GM18499 (cell line): ENCODE data around the gene RAD51B.

Experiments used
- ATAC-seq: cut with Tn5 transposase; IDR thresholded peaks from one replicate; pipeline ENCODE4 v1.9.1; 2021; ENCODE audit warnings: moderate number of reproducible peaks; ENCODE audit not compliant: insufficient read depth, unreplicated experiment

RAD51B gene

GRCh38 chr14:68403191-68404145 is 583.9 kb downstream of the RAD51B start:
- no peak for ATAC-seq

GRCh38 chr14:68404146-68404527 is 584.6 kb downstream of the RAD51B start:
- no peak for ATAC-seq

DNA sequence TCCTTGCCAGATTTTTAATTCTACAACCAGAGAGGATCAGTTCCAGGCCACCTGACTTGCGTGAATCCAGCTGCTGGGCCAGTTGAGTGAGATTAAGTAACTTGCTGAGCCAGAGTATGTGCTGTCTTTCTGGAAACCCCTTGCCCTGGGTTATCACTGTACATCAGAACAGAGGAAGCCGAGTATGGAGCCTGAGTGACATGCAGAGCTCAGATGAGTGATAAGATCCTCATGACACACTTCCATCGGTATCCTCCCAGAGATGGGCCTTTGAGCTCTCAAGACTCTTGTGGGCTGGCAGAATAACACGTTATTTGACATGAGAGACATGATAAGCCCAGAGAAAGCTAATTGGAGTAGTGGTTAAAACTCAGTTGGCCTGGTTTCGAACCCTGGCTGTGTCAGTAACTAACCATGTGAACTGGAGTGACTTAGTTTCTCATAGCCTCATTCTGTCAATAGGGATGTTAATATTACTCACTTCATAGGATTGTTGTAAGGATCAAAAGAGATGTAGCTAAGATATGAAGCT is 585.1 kb downstream of the RAD51B start:
- no peak for ATAC-seq

DNA sequence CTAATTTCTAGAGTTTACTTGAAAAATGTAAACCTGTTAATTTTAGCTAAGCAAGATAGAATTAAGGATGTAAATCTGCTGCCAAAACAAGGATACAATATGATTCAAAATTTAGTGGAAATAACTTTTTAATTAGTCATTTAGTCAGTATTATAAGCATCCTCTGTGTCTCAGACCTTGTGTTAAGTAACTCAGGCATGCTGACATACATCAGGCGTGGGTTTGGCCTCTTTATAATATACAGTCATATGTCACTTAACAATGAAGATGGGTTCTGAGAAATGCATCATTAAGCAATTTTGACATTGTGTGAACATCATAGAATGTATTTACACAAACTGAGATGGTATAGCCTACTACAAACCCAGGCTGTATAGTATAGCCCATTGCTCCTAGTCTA is 586.4 kb downstream of the RAD51B start:
- no peak for ATAC-seq

DNA sequence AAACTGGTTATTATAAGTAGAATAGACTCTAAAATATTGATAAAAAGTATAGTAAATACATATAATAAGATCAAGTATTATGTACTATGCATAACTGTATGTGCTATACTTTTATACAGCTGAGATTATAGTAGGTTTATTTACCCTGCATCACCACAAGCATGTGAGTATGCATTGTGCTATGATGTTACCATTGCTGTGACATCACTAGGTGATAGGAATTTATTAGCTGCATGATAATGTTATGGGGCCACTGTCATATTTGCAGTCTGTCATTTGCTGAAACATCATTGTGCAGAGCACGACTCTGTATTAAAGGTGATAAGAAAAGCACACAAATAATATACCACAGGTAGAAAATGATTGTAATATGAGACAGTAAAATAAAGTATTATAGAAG is 587.7 kb downstream of the RAD51B start:
- no peak for ATAC-seq

- ATAC-seq, result no peak
These were observed 588.2 kb downstream of the RAD51B start for GRCh38 chr14:68407825-68408224.

- no peak for ATAC-seq
These were observed 589.1 kb downstream of the RAD51B start for GRCh38 chr14:68408680-68409079.

DNA sequence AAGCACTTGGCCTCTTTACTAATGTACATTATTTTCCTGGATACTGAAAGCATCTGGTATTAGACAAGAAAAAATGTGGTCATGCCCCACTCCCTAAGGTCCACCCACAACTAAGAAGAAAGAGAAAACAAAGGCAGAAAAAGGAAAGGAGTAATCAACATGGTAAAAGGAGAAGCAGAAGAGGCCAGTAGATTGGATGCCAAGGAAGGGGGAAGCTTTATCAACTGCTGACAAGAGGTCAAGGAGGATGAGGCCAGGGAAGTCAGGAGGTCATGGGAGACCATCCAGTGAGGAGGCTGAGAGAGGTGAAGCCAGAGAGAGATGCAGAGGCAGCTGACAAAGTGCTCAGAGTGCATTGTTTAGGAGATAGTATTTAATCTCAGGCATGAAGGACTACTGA is 589.8 kb downstream of the RAD51B start:
- no peak for ATAC-seq

GRCh38 chr14:68412505-68413465 is 593.2 kb downstream of the RAD51B start:
- no peak for ATAC-seq

DNA sequence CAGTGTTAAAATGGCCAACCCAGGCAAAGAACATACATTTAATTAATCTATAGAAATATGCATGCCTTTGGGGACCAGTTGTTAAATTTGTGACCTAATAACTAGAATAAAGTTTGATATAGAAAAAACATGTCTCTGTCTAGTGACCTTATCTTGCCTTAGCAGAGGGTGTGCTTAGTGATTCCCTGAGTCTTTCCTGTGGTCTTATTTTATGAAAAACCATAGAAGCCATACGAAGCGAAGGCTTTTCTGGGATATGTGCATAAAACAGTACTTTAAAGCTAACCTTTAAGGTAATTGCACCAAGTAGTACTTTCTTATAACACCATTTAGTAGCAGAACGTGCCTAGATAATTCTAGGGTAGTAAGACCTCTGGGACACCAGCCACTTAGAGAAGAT is 593.9 kb downstream of the RAD51B start:
- no peak for ATAC-seq

- ATAC-seq, result no peak
These were observed 594.5 kb downstream of the RAD51B start for GRCh38 chr14:68414121-68414520.

DNA sequence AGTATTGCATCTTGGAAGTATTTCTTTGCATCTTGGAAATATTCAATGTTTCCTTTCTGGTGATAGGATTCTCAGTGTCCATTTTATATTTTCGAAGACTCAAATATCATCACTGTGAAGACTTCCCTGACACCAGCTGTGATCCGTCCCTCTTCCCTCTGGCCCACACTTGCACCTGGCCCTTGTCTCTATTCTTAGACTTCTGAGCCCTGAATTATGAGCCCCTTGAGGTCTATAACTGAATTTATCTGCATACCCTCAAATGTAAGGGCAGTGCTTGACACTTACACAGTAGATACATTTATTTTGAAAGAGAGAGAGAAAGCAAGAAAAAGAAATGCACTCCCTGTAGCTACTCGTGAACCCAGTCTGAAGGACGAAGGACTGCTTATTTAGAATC is 596.6 kb downstream of the RAD51B start:
- ATAC-seq, result no peak

DNA sequence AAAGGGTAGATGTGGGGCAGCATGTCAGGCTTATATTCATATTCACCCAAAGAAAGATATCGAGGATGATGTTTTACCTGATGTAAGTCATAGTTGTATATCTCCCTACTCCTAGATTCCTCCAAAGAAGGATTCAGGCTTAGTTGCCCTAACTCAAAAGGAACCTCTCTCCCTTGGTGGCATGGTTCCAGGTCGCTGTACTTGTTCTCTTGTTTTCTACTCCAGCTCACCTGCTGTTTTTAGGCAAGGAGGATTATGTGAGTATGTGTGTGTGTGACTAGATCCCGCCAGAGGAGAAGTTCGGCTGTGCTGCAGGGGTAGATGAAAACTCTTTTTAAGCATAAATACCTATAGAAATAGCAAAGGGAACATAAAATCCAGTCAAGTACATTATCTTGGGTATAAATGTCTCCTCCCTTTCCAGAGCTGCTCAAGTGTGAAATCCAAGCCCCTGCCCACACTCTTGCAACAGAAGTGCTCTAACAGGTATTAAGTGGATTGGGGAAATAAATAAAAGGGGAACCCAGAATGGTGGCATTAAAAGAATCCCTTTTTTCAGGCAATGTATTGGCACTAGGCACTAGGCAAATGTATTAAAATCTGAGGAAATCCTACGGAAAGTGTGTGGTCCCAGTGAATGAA is 597.6 kb downstream of the RAD51B start:
- ATAC-seq, result no peak

DNA sequence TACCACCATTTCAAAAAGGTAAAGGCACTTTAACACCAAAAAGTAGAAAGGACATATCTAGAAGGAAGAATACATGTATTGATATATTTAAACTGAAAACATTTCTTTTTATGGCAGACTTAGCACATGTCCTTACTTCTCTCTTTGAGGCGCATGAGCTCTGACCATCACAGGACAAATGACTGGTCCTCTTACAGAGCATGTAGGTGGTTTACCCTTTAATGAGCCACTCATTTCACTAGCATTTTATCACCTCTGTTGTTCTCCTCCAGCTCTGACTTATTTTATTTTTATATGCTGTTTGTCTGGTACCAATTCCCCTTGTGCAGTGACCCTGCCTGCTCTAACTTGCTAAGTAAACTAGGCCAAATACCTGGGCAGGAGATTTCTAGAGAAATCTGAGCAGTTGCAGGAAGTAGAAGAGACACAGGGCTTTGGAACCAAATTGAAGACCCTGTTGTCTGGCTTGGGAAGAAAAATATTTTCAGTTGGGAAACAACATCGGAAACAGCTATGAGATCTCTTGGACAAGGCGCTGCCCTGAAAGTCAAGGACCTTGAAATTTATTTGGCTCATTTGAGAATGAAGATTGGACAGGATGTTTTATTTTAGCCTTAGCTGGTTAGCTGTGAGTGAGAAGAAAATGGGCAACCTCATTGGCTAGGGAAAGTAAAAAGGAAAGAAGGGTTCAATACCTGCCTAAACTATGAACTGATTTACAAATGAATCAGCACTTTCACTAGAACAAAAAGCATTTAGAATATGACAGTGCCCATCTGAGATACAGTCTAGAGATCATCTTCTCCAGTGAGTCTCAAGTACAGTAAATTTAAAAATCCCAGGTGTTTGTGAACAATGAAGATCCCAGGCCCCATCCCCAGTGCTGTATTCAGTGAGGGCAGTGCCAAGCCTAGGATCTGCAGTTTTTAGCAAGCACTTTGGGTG is 598.9 kb downstream of the RAD51B start:
- ATAC-seq, result no peak

DNA sequence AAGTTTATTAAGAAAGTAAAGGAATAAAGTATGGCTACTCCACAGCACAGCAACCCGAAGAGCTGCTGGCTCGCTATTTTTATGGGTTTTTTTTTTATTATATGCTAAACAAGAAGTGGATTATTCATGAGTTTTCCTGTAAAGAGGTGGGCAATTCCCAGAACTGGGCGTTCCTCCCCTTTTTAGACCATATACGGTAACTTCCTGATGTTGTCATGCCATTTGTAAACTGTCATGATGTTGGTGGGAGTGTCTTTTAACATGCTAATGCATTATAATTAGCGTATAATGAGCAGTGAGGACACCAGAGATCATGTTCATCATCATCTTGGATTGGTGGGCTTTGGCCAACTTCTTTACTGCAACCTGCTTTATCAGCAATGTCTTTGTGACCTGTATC is 600.8 kb downstream of the RAD51B start:
- ATAC-seq, result no peak

DNA sequence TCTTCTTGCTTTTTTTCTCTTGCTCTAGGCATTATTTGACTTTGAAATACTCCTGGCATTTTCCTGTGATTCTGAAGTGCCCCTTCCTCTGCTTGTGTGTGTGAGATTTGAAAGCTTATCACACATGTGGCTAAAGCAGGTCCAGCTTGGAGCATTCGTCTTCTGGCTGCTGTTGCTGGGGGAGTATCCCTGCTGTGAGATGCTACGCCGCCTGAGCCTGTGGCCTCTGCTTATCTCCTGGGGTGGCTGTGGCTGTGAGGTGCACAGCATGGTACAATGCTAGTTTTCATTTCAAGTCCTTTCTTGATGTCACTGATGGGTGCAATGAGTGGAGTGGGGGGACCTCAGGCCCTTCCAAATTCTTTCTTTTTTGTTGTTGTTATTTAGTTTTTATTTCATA is 601.5 kb downstream of the RAD51B start:
- ATAC-seq, result no peak

DNA sequence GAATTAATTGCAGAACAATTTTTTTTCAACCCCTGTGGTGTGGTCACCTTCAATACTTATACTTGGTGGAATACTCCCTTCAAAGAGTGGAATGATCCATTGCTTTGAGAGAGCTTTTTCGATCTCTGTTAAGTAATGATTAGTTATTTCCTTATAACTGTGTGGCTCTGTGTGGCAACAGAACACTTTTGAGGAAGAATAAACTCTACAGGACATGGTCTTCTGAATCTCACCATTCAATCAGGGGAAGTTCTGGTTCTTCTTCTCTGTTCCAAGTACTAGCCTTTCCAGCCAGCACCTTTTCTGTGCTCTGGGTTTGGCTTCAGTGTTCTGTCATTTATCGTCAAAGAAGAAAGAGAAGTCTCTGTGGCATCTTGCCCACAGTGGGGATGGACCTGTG is 604.1 kb downstream of the RAD51B start:
- no peak for ATAC-seq

DNA sequence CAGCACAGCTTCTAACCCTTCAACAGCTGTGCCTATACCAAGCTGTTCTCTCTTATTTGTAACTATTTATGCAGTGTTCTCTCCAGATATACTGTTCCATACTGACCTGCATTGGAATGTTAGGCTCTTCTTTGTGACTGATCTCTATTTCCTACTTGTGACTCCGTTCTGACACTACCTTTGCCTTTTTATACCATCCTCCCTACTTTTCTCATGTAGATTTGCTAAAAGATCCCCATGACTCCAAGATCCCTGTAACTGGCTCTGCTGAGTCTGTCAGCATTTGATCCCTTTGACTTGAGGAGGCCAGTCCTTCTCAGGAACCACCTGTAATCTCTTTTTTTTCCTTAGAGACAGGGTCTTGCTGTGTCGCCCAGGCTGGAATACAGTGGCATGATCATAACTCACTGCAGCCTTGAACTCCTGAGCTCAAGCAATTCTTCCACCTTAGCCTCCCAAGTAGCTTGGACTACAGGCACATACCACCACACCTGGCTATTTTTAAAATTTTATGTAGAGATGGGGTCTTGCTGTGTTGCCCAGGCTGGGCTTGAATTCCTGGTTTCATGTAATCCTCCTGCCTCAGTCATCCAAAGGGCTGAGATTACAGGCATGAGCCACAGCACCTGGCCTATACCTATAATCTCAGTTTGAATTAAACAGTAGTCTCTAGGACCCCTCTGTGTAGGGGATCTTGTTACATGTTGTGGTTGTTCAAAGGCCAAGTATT is 605.0 kb downstream of the RAD51B start:
- no peak for ATAC-seq
